ENCODE data around the gene MEP1A. TPM values are rescaled to one million over a fixed set of nuclear protein-coding genes. Genes with fewer than 3 reads are reported as not detected.

MEP1A gene
- total and polyA plus RNA-seq, 2 of the 13 experiments (the other 11 are each of a cell fraction or from before 2014, with no cell fraction given), result 0.24 to 0.83 TPM

GRCh38 chr6:46888031-46888430, 94.8 kb downstream of the MEP1A start:
- BruUV-seq (replicated peaks), result no TSS peak
- no peaks in the 10 kb centered on the region for H3K79me2 ChIP-seq (ENCODE audit: insufficient read depth, low read length)
- in situ Hi-C loops (cut with HindIII; ENCODE audit: extremely low pct_ligation_motif_present, low pct_unique_long_range_greater_than_20kb) (no loop called here), intact Hi-C loops (cut with micrococcal nuclease; ENCODE audit: unreplicated experiment) (no loop called here)
- TF ChIP-seq NFE2L2 (IDR thresholded peaks at IDR 0.05; ENCODE audit: low read length) (no peak), ZNF713 (CRISPR knock-in tag; IDR thresholded peaks at IDR 0.05) (no peak), PAF1 (CRISPR knock-in tag; IDR thresholded peaks at IDR 0.05) (no peak), ZMAT3 (CRISPR knock-in tag; conservative IDR thresholded peaks at IDR 0.05) (no peak), ISL2 (CRISPR knock-in tag; IDR thresholded peaks at IDR 0.05) (no peak)
- CTCF ChIA-PET (ENCODE audit: low intra/inter-chr PET ratio, low total read pairs), result no interaction called here
- no peak overlapping the region for H3K4me2 ChIP-seq (ENCODE audit: low read depth, low read length)
- H4K20me1 ChIP-seq (ENCODE audit: insufficient read depth, low read length), result no peaks in the 10 kb centered on the region
- H3K36me3 ChIP-seq (replicated peaks in 1 of 2; ENCODE audit: control insufficient read depth in 1 of 2, insufficient read depth in 2 of 2, low read length in 2 of 2), result no peaks in the 10 kb centered on the region
- ATAC-seq (no peak), FAIRE-seq (no peak), DNase-seq (ENCODE audit: low spot score) (no peak)
- WGBS (ENCODE audit: low lambda C conversion rate), result 2% methylated on average over 3 of the region's 3 CpGs
- H3K9ac ChIP-seq (ENCODE audit: insufficient read depth, low read depth, low read length), result no peak overlapping the region
- H3K27me3 ChIP-seq (ENCODE audit: control insufficient read depth in 1 of 2, insufficient read depth in 2 of 2, low read length in 2 of 2), result 0 out of 5 replicates have a peak, but pooled peaks cover 0 to 2% of the 10 kb centered on the region in 2 experiments
- POLR2A ChIA-PET, result no interaction called here
- no peak overlapping the region for H3K27ac ChIP-seq (ENCODE audit: extremely low read length, insufficient read depth, low read length)
- H3K9me3 ChIP-seq (ENCODE audit: low read length), result no peaks in the 10 kb centered on the region
- no peak overlapping the region for H2AFZ ChIP-seq (ENCODE audit: low read length)
- no peak overlapping the region for H3K4me3 ChIP-seq (replicated peaks in 1 of 3; ENCODE audit: insufficient read depth in 1 of 3, low read depth in 2 of 3, low read length in 3 of 3)
- H3K4me1 ChIP-seq (ENCODE audit: insufficient read depth, low read length), result no peaks in the 10 kb centered on the region

GRCh38 chr6:46888578-46888977, 95.4 kb downstream of the MEP1A start:
- Histone ChIP-seq H3K9ac (ENCODE audit: insufficient read depth, low read depth, low read length) (no peak overlapping the region), H3K9me3 (ENCODE audit: low read length) (no peaks in the 10 kb centered on the region), H4K20me1 (ENCODE audit: insufficient read depth, low read length) (no peaks in the 10 kb centered on the region), H3K27ac (ENCODE audit: extremely low read length, insufficient read depth, low read length) (no peak overlapping the region), H3K27me3 (ENCODE audit: control insufficient read depth in 1 of 2, insufficient read depth in 2 of 2, low read length in 2 of 2) (peaks cover 0 to 2% of the 10 kb centered on the region in 2 experiments; a peak in 1 of 5 replicates), H3K4me2 (ENCODE audit: low read depth, low read length) (no peak overlapping the region), H3K36me3 (replicated peaks in 1 of 2; ENCODE audit: control insufficient read depth in 1 of 2, insufficient read depth in 2 of 2, low read length in 2 of 2) (no peaks in the 10 kb centered on the region), H3K4me1 (ENCODE audit: insufficient read depth, low read length) (no peaks in the 10 kb centered on the region), H3K4me3 (replicated peaks in 1 of 3; ENCODE audit: insufficient read depth in 1 of 3, low read depth in 2 of 3, low read length in 3 of 3) (no peak overlapping the region), H3K79me2 (ENCODE audit: insufficient read depth, low read length) (no peaks in the 10 kb centered on the region), H2AFZ (ENCODE audit: low read length) (no peak overlapping the region)
- TF ChIP-seq NAIF1 (CRISPR knock-in tag; IDR thresholded peaks at IDR 0.05; ENCODE audit: borderline replicate concordance), result no peak
- TF ChIP-seq SAP130 (CRISPR knock-in tag; IDR thresholded peaks at IDR 0.05; ENCODE audit: low read depth), result no peak
- TF ChIP-seq RELA (CRISPR knock-in tag; IDR thresholded peaks at IDR 0.05), result no peak
- no peak for TF ChIP-seq ZNF10 (CRISPR knock-in tag; IDR thresholded peaks at IDR 0.05; ENCODE audit: borderline replicate concordance, low read depth)
- TF ChIP-seq SP1 (IDR thresholded peaks at IDR 0.05), result no peak
- no peak for TF ChIP-seq SP1 (CRISPR knock-in tag; IDR thresholded peaks at IDR 0.05)
- no peak for TF ChIP-seq BRF2 (CRISPR knock-in tag; IDR thresholded peaks at IDR 0.05)
- no peak for TF ChIP-seq ZC3H13 (CRISPR knock-in tag; IDR thresholded peaks at IDR 0.05)
- TF ChIP-seq DMAP1 (CRISPR knock-in tag; IDR thresholded peaks at IDR 0.05), result no peak
- TF ChIP-seq RFXANK (CRISPR knock-in tag; IDR thresholded peaks at IDR 0.05), result no peak
- no peak for TF ChIP-seq MAFF (IDR thresholded peaks at IDR 0.05; ENCODE audit: low read depth, low read length)
- TF ChIP-seq ZBTB34 (CRISPR knock-in tag; IDR thresholded peaks at IDR 0.05), result no peak
- TF ChIP-seq ZNF441 (CRISPR knock-in tag; IDR thresholded peaks at IDR 0.05; ENCODE audit: borderline replicate concordance), result no peak
- TF ChIP-seq ZBTB7B (CRISPR knock-in tag; IDR thresholded peaks at IDR 0.05), result no peak
- no peak for TF ChIP-seq ZNF136 (CRISPR knock-in tag; IDR thresholded peaks at IDR 0.05; ENCODE audit: low read depth)
- BruUV-seq (replicated peaks), result no TSS peak
- 26% methylated on average over 4 of the region's 4 CpGs for WGBS (ENCODE audit: low lambda C conversion rate)
- FAIRE-seq, result no peak
- in situ Hi-C loops (cut with HindIII; ENCODE audit: extremely low pct_ligation_motif_present, low pct_unique_long_range_greater_than_20kb) (no loop called here), intact Hi-C loops (cut with micrococcal nuclease; ENCODE audit: unreplicated experiment) (no loop called here)
- no peak for DNase-seq (ENCODE audit: low spot score)
- POLR2A ChIA-PET, result no interaction called here
- CTCF ChIA-PET (ENCODE audit: low intra/inter-chr PET ratio, low total read pairs), result no interaction called here
- ATAC-seq, result no peak

Data from HepG2 (cell line).